Measurements from ENCODE around the gene SKI. TPM values are rescaled to one million over a fixed set of nuclear protein-coding genes. Genes with fewer than 3 reads are reported as not detected.

The SKI gene
- total and polyA plus RNA-seq, 9 of the 15 experiments (the other 6 are each of a cell fraction or from before 2014, with no cell fraction given) = 0.10 to 60.5 (median 4.6) TPM

GRCh38 chr1:2343023-2343935 lies 115.2 kb downstream of the SKI start:
- Histone ChIP-seq H3K4me3 (no peak overlapping the region), H2AFZ (ENCODE audit: low read depth, low read length) (no peak overlapping the region), H3K79me2 (ENCODE audit: control insufficient read depth, insufficient read depth, low read length) (no peaks in the 10 kb centered on the region), H3K4me2 (ENCODE audit: insufficient read depth, low read length) (no peak overlapping the region), H3K27ac (ENCODE audit: extremely low read depth, low read depth, low read length) (no peak overlapping the region), H3K27me3 (ENCODE audit: control insufficient read depth in 2 of 2, insufficient read depth in 2 of 2, low read length in 2 of 2) (peaks cover 78 to 92% of the 10 kb centered on the region in 2 experiments; a peak in 4 of 5 replicates), H3K9ac (ENCODE audit: insufficient read depth in 1 of 2, low read depth in 2 of 2, low read length in 2 of 2) (no peak overlapping the region; a peak in 1 of 4 replicates), H3K4me1 (replicated peaks in 1 of 2; ENCODE audit: control insufficient read depth in 2 of 2, insufficient read depth in 2 of 2, low read length in 2 of 2) (peaks cover 0 to 44% of the 10 kb centered on the region in 2 experiments; a peak in 2 of 5 replicates), H3K9me1 (ENCODE audit: control insufficient read depth, insufficient read depth, low read length) (no peaks in the 10 kb centered on the region), H4K20me1 (replicated peaks; ENCODE audit: control insufficient read depth, insufficient read depth, low read length) (peaks cover 26% of the 10 kb centered on the region), H3K9me3 (replicated peaks; ENCODE audit: control insufficient read depth, insufficient read depth, low read depth, low read length) (no peaks in the 10 kb centered on the region), H3K36me3 (ENCODE audit: control insufficient read depth, insufficient read depth, low read length) (no peaks in the 10 kb centered on the region)
- DNase-seq (ENCODE audit: extremely low read depth in 1 of 4, low spot score in 3 of 4) (no peak), FAIRE-seq (no peak), ATAC-seq (no peak)
- ChIA-PET CTCF (ENCODE audit: low intra/inter-chr PET ratio) (no interaction called here), POLR2A (interaction anchor here (1.2 kb wide), 1 partner anchor 23 kb away, joined by 5 read pairs; no protein-coding TSS in a partner anchor)
- TF ChIP-seq ZNF347 (CRISPR knock-in tag; IDR thresholded peaks at IDR 0.05; ENCODE audit: low read depth) = no peak
- in situ Hi-C loops (cut with MboI) (no loop called here), intact Hi-C loops (cut with micrococcal nuclease) (no loop called here)
- WGBS (ENCODE audit: insufficient coverage, low coverage, missing lambda C conversion rate) = 10% methylated on average over 39 of the region's 39 CpGs
- no TSS peak for BruUV-seq (replicated peaks)

GRCh38 chr1:2344121-2344681 lies 116.1 kb downstream of the SKI start:
- Histone ChIP-seq H3K9me3 (replicated peaks; ENCODE audit: control insufficient read depth, insufficient read depth, low read depth, low read length) (no peaks in the 10 kb centered on the region), H3K4me3 (no peak overlapping the region), H3K36me3 (ENCODE audit: control insufficient read depth, insufficient read depth, low read length) (no peaks in the 10 kb centered on the region), H4K20me1 (replicated peaks; ENCODE audit: control insufficient read depth, insufficient read depth, low read length) (peaks cover 20% of the 10 kb centered on the region), H3K4me1 (replicated peaks in 1 of 2; ENCODE audit: control insufficient read depth in 2 of 2, insufficient read depth in 2 of 2, low read length in 2 of 2) (peaks cover 0 to 47% of the 10 kb centered on the region in 2 experiments; a peak in 2 of 5 replicates), H3K79me2 (ENCODE audit: control insufficient read depth, insufficient read depth, low read length) (no peaks in the 10 kb centered on the region), H3K27ac (ENCODE audit: extremely low read depth, low read depth, low read length) (no peak overlapping the region), H2AFZ (ENCODE audit: low read depth, low read length) (no peak overlapping the region), H3K9me1 (ENCODE audit: control insufficient read depth, insufficient read depth, low read length) (no peaks in the 10 kb centered on the region), H3K27me3 (ENCODE audit: control insufficient read depth in 2 of 2, insufficient read depth in 2 of 2, low read length in 2 of 2) (peaks cover 72 to 92% of the 10 kb centered on the region in 2 experiments; a peak in 4 of 5 replicates), H3K4me2 (ENCODE audit: insufficient read depth, low read length) (no peak overlapping the region), H3K9ac (ENCODE audit: insufficient read depth in 1 of 2, low read depth in 2 of 2, low read length in 2 of 2) (peak overlapping the region in 1 of 2 experiments; percentile 9; a peak in 1 of 4 replicates)
- intact Hi-C loops (cut with micrococcal nuclease) (no loop called here), in situ Hi-C loops (cut with MboI) (no loop called here)
- no peak for FAIRE-seq
- no TSS peak for BruUV-seq (replicated peaks)
- no peak for ATAC-seq
- TF ChIP-seq PHTF2 (CRISPR knock-in tag; IDR thresholded peaks at IDR 0.05) (no peak), PCBP1 (IDR thresholded peaks at IDR 0.05; ENCODE audit: low read depth, low read length, poor library complexity, severe bottlenecking) (peak; percentile 15)
- WGBS (ENCODE audit: insufficient coverage, low coverage, missing lambda C conversion rate) = 14% methylated on average over 21 of the region's 24 CpGs
- ChIA-PET CTCF (ENCODE audit: low intra/inter-chr PET ratio) (no interaction called here), POLR2A (interaction anchor here (0.7 kb wide), 1 partner anchor 11 kb away, joined by 4 read pairs; no protein-coding TSS in a partner anchor)
- DNase-seq (ENCODE audit: extremely low read depth in 1 of 4, low spot score in 3 of 4) = no peak

Data from K562 (cell line).